T1000 (cell line): Measurements from ENCODE around the gene CENPX.
"Not testable (repeated sequence)": the region's sequence is repeated elsewhere in the genome, so short reads cannot be mapped to it uniquely, and the experiment has no call there.

Source experiments
- DNase-seq: peaks from one replicate; lab custom pipeline; 2025; ENCODE audit warnings: mixed read lengths; lab: John Stamatoyannopoulos, UW

Gene CENPX

DNA sequence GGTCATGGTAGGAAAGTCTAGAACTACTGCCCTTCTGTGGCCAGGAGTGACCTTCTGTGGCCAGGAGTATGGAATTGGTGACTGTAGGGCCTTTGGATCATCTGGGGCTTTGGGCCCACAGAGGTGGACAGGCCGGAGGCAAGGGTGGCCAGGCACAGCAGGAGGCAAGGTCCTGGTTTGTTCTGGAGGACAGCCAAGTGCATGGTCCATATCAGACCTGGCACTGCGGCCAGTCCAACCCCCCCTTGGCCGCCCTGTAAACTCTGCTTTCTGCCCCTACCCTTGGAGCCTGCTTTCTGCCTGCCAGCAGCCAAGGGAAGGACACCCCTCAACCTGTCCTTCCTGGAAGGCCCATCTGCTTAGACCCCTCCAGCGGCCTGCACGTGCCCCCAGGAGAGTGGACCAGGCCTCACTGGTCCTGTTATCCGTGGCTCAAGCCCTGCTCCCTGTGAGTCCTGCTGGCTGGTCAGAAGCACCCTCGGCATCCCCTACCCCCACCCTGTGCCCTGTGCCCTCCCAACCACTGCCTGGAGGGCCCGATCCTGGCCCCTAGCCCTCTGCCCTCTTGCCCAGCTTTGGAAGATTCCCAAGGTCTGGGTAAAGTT, 17.1 kb upstream of the CENPX start:
- no peak for DNase-seq

- DNase-seq = not testable (repeated sequence)
Observed at GRCh38 chr17:82038796-82039409, 16.2 kb upstream of the CENPX start.

GRCh38 chr17:82037889-82038195, 15.2 kb upstream of the CENPX start:
- no peak for DNase-seq

DNA sequence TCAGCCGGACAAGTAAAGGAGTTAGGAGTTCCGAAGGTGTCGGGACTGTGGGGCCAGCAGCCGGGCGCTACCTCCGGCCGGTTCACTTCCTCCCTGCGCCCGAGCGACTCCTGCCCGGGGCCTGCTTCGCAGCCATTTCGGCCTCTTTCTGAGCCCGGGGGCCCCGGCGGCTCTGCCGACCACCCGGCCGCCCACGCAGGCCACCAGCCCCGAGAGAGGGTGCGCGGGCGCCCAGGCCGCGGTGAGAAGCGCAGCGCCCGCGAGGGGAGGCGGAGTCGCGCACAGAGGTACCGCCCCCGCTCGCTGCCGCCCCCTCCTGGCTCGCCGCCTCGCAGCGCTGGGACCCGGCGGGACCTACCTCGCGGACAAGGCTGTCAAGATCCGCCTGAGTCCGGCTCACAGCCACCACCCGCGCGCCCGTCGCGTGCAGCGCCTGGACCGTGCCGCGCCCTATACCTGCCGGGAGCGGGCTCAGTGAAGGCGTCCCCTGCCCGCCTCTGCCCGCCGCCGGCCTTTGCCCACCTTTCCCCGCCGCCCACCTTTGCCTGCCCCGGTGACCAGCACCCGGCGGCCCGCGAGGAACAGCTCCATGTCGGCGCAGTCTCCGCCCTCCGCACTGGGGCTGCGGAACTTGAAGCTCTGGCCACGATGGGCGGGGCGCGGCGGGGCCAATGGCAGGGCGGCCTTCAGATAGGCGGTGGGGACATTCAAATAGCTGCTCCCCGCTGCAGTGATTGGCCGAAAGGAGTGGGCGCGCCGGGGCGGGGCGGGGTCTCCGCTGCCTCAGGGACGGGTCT, 14.6 kb upstream of the CENPX start, which contains the start of gene DCXR:
Gene DCXR, minus strand, starts transcription at position 606 of the 797 bp plus-strand sequence. Its CDS starts 15 bp downstream, at position 591.
- DNase-seq = peak; percentile 94

DNA sequence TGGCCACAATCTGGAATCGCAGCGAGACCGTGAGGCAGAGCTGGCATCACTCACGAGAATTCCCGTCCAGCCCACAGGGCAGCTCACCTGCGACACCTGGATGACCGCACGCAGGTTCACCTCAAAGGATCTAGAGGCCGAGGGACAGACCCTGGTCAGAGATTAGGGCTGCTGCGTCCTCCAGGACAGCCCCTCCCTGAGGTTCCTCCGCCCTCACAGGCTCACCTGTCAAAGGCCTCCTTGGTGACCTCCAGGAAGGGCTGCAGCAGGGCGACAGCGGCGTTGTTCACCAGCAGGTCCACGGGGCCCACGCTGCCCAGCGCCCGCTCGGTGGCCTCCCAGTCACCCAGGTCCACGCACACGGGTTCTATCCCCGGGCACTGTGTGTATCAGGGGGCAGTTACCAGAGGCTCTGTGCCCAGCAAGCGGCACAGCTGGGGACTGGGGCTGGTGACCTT, 14.0 kb upstream of the CENPX start:
- DNase-seq = no peak

GRCh38 chr17:82035956-82036633, 13.4 kb upstream of the CENPX start:
- DNase-seq = no peak

- DNase-seq = no peak
Observed at GRCh38 chr17:82035488-82035887, 12.8 kb upstream of the CENPX start.

DNA sequence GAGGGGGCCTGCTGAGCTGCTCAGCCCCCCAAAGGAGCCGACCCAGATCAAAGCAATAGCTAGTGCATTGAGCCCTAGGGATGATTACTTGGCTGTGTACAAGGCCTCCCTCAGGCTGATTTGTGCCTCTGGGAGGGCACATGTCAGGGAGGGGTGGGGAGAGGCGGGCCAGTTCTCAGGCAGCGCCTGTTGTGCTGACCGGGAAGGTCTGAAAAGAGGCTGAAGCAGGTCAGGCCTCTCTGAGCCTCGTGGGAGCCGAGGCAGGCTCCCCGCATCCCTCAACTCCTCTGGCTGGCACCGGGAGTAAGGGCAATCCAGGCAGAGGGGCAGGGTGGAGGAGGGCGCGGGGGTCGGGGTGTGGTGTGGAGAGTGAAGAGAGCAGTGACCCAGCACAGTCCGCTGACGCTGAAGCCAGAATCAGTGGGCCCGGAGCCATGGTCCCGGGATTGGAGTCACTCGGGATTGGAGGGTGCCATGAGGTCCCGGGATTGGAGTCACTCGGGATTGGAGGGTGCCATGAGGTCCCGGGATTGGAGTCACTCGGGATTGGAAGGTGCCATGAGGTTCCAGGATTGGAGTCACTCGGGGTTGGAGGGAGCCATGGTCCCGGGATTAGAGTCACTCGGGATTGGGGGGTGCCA, 11.8 kb upstream of the CENPX start:
- no peak for DNase-seq

- DNase-seq = no peak
Observed at GRCh38 chr17:82033359-82034085, 10.8 kb upstream of the CENPX start.

DNA sequence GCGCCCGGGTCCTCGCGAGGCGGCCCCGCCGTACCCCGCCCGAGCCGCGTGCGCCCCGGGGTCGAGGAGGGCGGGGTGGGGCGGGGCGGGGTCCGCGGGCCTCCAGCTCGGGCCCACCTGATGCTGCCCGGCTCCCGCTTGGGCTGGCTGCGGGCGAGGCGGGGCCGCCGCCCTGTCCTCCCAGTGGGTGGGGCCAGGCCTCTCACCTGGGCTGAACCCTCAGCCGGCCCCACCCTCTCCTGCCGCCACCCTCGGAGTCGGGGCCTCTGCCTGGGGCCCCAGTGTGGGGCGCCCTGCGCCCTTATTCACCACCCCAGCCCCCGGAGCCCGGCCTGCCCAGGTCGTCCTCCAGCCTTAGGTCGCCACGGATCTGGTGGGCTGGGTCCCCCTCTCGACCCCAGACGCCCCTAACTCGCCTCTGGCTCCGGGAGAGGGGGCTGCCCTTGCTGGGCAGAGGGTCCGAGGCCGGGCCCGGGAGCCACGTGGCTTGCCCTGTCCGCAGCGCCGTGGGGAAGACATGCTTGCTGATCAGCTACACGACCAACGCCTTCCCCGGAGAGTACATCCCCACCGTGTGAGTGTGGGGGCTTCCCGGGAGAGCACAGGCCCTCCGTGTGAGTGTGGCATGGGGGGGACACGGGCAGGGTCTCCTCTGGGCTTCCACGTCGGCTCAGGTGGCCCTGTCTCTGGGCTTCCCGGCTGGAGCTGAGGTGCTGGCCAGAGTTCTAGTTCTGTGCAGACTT, 9.4 kb upstream of the CENPX start:
- no peak for DNase-seq

GRCh38 chr17:82031303-82031884, 8.7 kb upstream of the CENPX start, which contains the start of gene RAC3:
Gene RAC3 (plus strand): TSS chr17:82031678. CDS start chr17:82031762, 84 bp downstream.
- no peak for DNase-seq

DNA sequence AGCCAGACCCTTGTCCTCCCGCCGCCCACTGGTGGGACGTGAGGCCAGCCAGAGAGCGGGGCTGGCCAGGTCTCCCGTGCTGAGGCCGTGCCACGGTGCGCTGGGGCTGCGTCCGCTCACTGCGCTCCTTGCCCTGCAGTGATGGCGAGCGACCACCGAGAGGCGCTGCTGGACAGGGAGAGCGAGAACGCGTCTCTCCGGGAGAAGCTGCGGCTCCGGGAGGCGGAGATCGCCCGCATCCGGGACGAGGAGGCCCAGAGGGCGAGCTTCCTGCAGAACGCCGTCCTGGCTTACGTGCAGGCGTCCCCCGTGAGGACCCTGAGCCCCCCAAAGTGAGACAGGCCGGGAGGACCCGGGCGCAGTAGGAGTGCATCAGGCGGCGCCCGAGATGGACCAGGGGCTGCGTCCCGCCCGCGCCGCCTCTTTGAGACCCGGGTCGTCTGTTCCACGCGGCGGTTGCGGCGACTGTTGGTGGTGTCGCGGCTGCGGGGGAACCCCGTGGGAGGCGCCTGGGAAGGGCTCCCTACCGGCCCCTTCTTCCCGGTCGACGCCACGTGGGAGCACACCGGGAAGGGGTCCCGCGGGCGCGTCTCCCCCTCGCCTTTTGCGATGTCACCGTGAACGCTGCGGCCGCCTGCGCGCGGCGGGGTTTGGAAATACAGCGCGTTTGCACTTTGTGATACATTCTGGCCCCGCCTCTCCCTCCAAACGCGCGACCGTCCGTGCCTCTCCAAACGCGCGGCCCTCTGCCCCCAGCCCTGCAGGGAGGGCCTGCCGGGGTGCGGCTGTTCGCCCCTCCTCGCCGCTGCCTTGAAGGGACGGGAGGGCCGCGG, 8.0 kb upstream of the CENPX start:
- peak; percentile 80 for DNase-seq

GRCh38 chr17:82029990-82030469, 7.4 kb upstream of the CENPX start:
- DNase-seq = no peak

- no peak for DNase-seq
Observed at GRCh38 chr17:82029391-82029790, 6.7 kb upstream of the CENPX start.

DNA sequence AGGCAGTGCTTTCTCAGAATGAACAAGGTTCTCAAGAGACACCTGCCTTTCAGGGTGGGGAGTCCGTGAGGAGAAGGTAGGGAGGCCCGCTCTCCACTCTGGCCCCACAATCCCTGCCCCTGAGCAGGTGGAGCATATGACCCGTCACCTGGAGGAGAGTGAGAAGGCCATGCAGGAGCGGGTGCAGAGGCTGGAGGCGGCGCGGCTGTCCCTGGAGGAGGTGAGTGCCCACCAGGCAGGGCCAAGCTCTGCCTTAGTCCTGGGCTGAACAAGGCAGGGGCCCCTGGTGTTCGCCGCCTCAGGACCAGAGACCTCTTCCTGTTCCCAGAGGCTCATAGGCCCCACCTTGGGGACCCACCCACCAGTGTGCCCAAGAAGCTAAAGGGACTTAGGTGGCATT, 6.3 kb upstream of the CENPX start:
- no peak for DNase-seq

DNA sequence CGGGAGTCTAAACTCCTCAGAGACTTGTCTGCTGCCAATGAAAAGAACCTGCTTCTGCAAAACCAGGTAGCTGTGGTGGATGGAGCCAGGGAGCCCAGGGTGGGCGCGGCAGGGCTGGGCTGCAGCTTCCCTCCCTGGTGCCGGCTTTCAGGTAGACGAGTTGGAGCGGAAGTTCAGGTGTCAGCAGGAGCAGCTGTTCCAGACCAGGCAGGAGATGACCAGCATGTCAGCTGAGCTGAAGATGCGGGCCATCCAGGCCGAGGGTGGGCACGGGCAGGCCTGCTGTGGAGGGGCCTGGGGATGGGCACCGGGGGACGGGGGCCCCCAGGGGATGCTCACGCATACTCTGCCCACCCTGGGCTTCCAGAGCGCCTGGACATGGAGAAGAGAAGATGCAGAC, 5.6 kb upstream of the CENPX start:
- DNase-seq = no peak

DNA sequence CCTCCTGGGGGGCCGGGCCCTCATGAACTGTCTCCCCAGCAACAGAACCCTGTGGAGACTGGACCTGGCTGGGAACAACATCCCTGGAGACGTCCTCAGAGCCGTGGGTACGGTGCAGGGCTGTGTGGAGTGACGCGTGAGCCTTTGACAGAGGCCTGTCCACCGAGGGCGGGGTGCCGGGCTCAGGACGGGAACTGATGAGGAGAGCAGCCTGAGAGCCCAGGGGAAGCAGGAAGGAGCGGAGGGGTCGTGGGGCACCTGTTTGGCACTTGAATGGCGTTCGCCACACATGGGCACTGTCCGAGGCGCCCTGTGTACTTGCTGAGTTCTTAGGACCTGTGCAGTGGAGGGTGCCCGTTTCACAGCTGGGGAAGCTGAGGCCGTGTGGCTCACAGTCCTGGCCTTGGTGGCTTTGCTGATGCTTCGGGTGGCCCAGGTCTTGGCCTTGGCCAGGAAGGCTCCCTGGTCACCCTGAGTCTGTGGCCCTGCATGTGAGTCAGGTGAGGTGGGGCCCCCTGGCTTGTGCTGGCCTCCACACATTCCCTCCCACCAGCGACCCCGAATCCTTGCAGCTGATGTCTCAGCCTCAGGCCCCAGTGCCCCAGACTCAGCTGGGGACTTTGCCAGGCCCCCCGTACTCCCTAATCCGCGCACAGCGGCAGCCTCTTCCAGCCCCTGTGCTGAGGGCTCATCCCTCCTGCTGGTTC, 2.9 kb upstream of the CENPX start:
- DNase-seq = no peak

- no peak for DNase-seq
Observed at GRCh38 chr17:82024859-82025258, 2.2 kb upstream of the CENPX start.
